Panc1 (cell line): ENCODE results near the gene TWIST2. TPM values are rescaled to one million over a fixed set of nuclear protein-coding genes. Genes with fewer than 3 reads are reported as not detected.

Source experiments
- ATAC-seq: fragments of 200-7000 bp; cut with Tn5 transposase; 2 replicates; pipeline ENCODE4 v1.9.1; 2020; ENCODE audit warnings: mild to moderate bottlenecking, moderate library complexity
- BruUV-seq: library from RNA; stranded (reverse); fragments of 400-500 nt; replicated peaks from 2 replicates; lab custom pipeline; 2021; lab: Mats Ljungman, UMichigan
- CTCF ChIA-PET: fragments of 300-600 bp; sonication (Branson Sonifier 250); formaldehyde crosslinking; loops from one replicate; lab custom pipeline; 2022; ENCODE audit warnings: antibody characterized with exemption; lab: Charles Lee
- POLR2A ChIA-PET: fragments of 300-600 bp; sonication (Branson Sonifier 250); formaldehyde crosslinking; loops from one replicate; lab custom pipeline; 2022; ENCODE audit warnings: antibody characterized with exemption; lab: Charles Lee
- DNase-seq: peaks from one replicate; pipeline ENCODE4 v3.0.0-alpha.2; 2010; ENCODE audit warnings: low read depth, low spot score
- H3K27ac ChIP-seq: 2 replicates; pipeline ENCODE4 v1.5.1; 2011; ENCODE audit warnings: mild to moderate bottlenecking, low read length, inconsistent platforms
- H3K27me3 ChIP-seq: fragments of 200-500 bp; sonication (Bioruptor generic); 2 replicates; pipeline ENCODE4 v1.6.0; 2014; ENCODE audit warnings: low read length, inconsistent platforms; ENCODE audit not compliant: control insufficient read depth, insufficient read depth
- H3K36me3 ChIP-seq: fragments of 200-500 bp; sonication (Bioruptor generic); 2 replicates; pipeline ENCODE4 v1.5.1; 2014; ENCODE audit warnings: inconsistent platforms, mild to moderate bottlenecking, low read length, moderate library complexity; ENCODE audit not compliant: control insufficient read depth, insufficient read depth
- H3K4me1 ChIP-seq: 2 replicates; pipeline ENCODE4 v1.5.1; 2011; ENCODE audit warnings: inconsistent platforms, mild to moderate bottlenecking, low read length, moderate library complexity; ENCODE audit not compliant: control insufficient read depth, insufficient read depth
- H3K4me3 ChIP-seq, 2 experiments: 2 replicates each; pipeline ENCODE4 v1.5.1; 2011 to 2012; ENCODE audit warnings: low read depth in 2 of 2, low read length in 2 of 2, mild to moderate bottlenecking in 2 of 2, inconsistent platforms in 1 of 2, moderate library complexity in 1 of 2
- H3K9me3 ChIP-seq: fragments of 200-500 bp; sonication (Bioruptor generic); 2 replicates; pipeline ENCODE4 v1.5.1; 2014; ENCODE audit warnings: low read depth, mild to moderate bottlenecking, inconsistent platforms, low read length, moderate library complexity; ENCODE audit not compliant: control insufficient read depth, insufficient read depth
- CTCF ChIP-seq: fragments of 450-650 bp; IDR thresholded peaks from 2 replicates; pipeline ENCODE4 v1.5.1; 2017; ENCODE audit warnings: mild to moderate bottlenecking
- POLR2AphosphoS5 ChIP-seq: IDR thresholded peaks from 2 replicates; pipeline ENCODE4 v1.6.1; 2012; ENCODE audit warnings: mild to moderate bottlenecking, low read depth, low read length, moderate library complexity
- REST ChIP-seq, 2 experiments: IDR thresholded peaks; 2 replicates each; pipeline ENCODE4 v1.6.1; 2011 to 2012; ENCODE audit warnings: low read depth in 2 of 2, control low read depth in 1 of 2, low read length in 1 of 2, mild to moderate bottlenecking in 1 of 2, moderate library complexity in 1 of 2; ENCODE audit not compliant: insufficient read depth in 1 of 2
- SIN3A ChIP-seq: IDR thresholded peaks from 2 replicates; pipeline ENCODE4 v1.6.1; 2012; ENCODE audit warnings: low read depth, mild to moderate bottlenecking, low read length, moderate library complexity, borderline replicate concordance; ENCODE audit not compliant: insufficient read depth
- TCF7L2 ChIP-seq: IDR thresholded peaks from 2 replicates; pipeline ENCODE4 v1.6.1; 2011; ENCODE audit warnings: mild to moderate bottlenecking, low read depth, low read length, inconsistent platforms
- in situ Hi-C: cut with HindIII; loops from 2 replicates; pipeline ENCODE4 v1.10.0; 2016; ENCODE audit warnings: low sequenced_read_pairs, low pct_unique_long_range_greater_than_20kb
- intact Hi-C: fragments of 100-400 bp; cut with micrococcal nuclease; formaldehyde crosslinking; loops from one replicate; pipeline ENCODE4 v1.10.0; 2022; ENCODE audit not compliant: unreplicated experiment
- total RNA-seq: library from RNA; stranded (reverse); gene quantifications from one replicate; pipeline ENCODE4 v1.2.1, GENCODE V29; 2021; ENCODE audit not compliant: unreplicated experiment

TWIST2 gene
- total RNA-seq, 1 experiment from 2014 or later, result 4.2 TPM

DNA sequence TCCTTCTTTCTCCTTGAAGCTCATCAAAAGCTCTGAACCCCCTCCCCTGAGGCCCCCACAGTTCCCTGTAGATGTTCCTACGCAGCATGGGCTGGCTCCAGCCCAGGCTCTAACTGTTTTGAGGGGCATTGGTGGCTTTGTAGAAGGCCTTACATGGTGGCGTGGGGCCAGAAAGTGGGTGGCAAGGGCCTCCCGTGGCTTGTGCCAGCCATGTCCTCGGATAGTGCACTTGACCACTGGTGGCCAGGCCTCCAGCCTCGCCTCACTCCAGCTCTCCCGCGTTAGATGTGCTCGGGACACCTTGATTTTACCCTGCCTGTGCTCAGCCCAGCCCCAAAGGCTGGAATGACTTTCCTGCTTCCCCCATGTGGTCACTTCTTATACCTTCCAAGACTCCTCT is 92.9 kb downstream of the TWIST2 start:
- Histone ChIP-seq H3K9me3 (no peaks in the 10 kb centered on the region), H3K4me3 (no peak overlapping the region), H3K27me3 (no peaks in the 10 kb centered on the region), H3K36me3 (no peaks in the 10 kb centered on the region), H3K27ac (no peak overlapping the region), H3K4me1 (no peaks in the 10 kb centered on the region)
- TF ChIP-seq POLR2AphosphoS5 (no peak), SIN3A (no peak), CTCF (no peak), REST (IDR thresholded peaks at IDR 0.05; ENCODE audit: insufficient read depth in 1 of 2, low read depth in 2 of 2, low read length in 1 of 2) (no peak), TCF7L2 (no peak)
- ATAC-seq, result no peak
- POLR2A ChIA-PET, result no interaction called here
- in situ Hi-C loops, result no loop called here
- DNase-seq, result no peak
- CTCF ChIA-PET, result no interaction called here
- no TSS peak for BruUV-seq
- intact Hi-C loops, result no loop called here

- Histone ChIP-seq H3K4me1 (no peaks in the 10 kb centered on the region), H3K4me3 (no peak overlapping the region), H3K27me3 (no peaks in the 10 kb centered on the region), H3K36me3 (no peaks in the 10 kb centered on the region), H3K9me3 (no peaks in the 10 kb centered on the region), H3K27ac (no peak overlapping the region)
- no TSS peak for BruUV-seq
- no peak for TF ChIP-seq SIN3A
- no peak for TF ChIP-seq TCF7L2
- TF ChIP-seq REST (IDR thresholded peaks at IDR 0.05; ENCODE audit: insufficient read depth in 1 of 2, low read depth in 2 of 2, low read length in 1 of 2), result no peak
- no peak for TF ChIP-seq POLR2AphosphoS5
- TF ChIP-seq CTCF, result no peak
- CTCF ChIA-PET, result no interaction called here
- ATAC-seq (no peak), DNase-seq (no peak)
- POLR2A ChIA-PET, result no interaction called here
- in situ Hi-C loops, result no loop called here
- intact Hi-C loops, result no loop called here
Measured at GRCh38 chr2:238941262-238941792, 93.4 kb downstream of the TWIST2 start.
